AG10803 (cell line): ENCODE data around the gene MAP3K20.

ENCODE experiments used
- DNase-seq: peaks from one replicate; pipeline ENCODE4 v3.0.0; 2010; ENCODE audit warnings: low read depth
- H3K4me3 ChIP-seq: 2 replicates; pipeline ENCODE4 v1.5.1; 2011; ENCODE audit warnings: mild to moderate bottlenecking, low read length, control low read depth
- TF ChIP-seq, protein P1 (sequence below): conservative IDR thresholded peaks from 2 replicates; pipeline ENCODE4 v1.5.1; 2011; ENCODE audit warnings: mild to moderate bottlenecking, low read length, control low read depth, inconsistent platforms

Gene MAP3K20

DNA sequence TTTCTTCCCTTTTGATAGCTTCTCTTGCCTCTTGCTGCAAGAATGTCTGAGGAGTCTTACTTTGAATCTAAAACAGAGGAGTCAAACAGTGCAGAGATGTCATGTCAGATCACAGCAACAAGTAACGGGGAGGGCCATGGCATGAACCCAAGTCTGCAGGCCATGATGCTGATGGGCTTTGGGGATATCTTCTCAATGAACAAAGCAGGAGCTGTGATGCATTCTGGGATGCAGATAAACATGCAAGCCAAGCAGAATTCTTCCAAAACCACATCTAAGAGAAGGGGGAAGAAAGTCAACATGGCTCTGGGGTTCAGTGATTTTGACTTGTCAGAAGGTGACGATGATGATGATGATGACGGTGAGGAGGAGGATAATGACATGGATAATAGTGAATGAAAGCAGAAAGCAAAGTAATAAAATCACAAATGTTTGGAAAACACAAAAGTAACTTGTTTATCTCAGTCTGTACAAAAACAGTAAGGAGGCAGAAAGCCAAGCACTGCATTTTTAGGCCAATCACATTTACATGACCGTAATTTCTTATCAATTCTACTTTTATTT, 145.6 kb downstream of the MAP3K20 start:
- H3K4me3 ChIP-seq = no peak overlapping the region
- no peak for DNase-seq
- TF ChIP-seq, protein P1, sequence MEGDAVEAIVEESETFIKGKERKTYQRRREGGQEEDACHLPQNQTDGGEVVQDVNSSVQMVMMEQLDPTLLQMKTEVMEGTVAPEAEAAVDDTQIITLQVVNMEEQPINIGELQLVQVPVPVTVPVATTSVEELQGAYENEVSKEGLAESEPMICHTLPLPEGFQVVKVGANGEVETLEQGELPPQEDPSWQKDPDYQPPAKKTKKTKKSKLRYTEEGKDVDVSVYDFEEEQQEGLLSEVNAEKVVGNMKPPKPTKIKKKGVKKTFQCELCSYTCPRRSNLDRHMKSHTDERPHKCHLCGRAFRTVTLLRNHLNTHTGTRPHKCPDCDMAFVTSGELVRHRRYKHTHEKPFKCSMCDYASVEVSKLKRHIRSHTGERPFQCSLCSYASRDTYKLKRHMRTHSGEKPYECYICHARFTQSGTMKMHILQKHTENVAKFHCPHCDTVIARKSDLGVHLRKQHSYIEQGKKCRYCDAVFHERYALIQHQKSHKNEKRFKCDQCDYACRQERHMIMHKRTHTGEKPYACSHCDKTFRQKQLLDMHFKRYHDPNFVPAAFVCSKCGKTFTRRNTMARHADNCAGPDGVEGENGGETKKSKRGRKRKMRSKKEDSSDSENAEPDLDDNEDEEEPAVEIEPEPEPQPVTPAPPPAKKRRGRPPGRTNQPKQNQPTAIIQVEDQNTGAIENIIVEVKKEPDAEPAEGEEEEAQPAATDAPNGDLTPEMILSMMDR = no peak

DNA sequence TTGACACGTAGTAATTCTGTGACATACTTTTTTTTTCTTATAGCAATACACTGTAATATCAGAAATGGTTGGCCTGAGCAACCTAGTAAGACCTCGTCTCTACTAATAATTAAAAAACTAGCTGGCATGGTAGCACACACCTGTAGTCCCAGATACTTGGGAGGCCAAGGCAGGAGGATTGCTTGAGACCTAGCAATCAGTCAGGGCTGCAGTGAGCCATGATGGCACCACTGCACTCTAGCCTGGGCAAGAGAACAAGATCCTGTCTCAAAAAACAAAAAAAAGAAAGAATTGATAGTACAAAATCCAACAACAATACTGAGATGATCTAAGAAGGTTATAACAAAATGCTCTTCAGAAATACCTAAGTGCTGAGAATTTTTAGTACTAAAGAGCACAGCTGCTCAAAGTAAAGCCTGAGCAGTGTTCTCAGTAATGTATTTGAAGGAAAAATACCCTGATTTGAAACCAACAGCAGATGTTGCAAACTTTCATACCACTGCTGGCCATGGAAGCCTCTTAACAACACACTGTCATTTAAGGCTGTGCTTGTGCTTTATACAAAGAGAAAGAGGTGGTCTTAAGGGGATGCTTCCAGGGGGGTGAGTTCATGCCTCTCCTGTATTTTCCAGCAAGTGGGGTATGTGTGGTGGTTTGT, 146.4 kb downstream of the MAP3K20 start:
- TF ChIP-seq, protein P1 = no peak
- no peak overlapping the region for H3K4me3 ChIP-seq
- no peak for DNase-seq

DNA sequence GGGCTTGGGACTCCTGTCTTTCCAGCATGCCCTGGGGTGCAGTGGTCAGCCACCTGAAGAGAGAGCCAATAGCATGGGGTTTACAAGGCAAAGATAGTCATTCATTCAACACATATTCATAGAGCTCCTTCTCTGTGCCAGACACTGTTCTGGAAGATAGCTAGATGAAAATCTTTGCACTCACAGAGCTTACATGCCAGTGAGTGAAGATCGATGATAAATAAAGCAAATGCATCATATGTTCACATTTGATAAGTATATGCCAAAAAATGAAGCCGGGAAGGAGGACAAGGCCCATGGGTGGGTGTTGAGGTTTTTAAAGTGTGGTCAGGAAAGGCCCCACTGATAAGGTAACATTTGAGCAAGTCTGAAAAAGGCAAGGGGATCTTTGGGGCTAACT, 148.2 kb downstream of the MAP3K20 start:
- TF ChIP-seq, protein P1 = no peak
- no peak for DNase-seq
- H3K4me3 ChIP-seq = no peak overlapping the region

DNA sequence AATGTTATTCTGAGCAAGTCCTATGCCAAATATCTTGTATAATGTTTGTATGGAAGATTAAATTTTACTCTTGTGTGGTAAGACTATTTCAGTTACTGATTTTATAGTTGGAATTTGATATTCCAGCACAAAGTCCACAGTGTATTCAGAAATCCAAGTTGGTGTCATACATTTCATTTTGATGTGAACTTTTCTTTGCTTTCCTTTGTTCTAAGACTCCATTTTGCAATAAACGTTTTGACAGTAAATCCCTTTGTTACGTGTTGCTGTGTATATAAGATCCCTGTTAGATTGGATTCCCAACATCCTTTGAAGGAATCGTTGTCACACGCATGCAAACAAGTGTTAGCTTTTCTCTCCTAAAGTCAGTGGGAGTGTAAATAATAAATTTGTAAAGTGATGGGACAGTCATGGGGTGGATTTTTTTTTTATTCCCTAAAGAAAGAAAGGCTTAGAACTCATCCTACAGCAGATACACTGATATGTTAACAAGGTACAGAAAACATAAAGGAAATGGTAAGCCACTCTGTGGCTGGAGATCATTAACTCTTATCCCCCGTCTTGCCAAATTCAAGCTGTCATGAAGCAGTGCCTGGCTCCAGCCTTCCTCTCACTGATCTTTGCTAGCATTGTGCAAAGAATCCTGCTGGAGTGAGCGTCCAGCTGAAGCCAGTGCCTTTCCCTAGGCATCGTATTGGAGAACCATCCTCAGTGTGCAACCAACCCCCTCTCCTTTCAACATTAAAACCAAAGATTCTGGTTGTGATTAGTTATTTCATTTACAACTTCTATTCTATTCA, 151.5 kb downstream of the MAP3K20 start:
- TF ChIP-seq, protein P1 = no peak
- no peak for DNase-seq
- H3K4me3 ChIP-seq = no peak overlapping the region

DNA sequence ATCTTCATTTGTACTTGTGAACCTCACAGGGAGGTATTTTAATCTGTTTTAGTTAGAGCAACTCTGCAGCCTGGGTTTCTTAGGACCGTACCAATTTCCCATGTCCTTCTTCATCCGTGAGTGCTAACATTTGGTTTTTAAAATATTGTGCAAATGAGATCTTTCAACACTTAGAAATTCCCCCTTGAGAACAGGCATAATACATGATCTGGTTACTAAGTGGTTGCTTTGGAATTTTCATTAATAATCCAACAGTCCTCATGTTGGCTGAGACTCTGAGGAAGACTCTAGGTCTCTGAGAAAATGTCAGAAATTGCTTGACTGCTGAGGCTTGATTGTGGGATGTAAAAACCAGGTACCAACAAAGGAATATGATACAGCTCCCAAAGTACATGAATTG, 153.4 kb downstream of the MAP3K20 start:
- no peak overlapping the region for H3K4me3 ChIP-seq
- TF ChIP-seq, protein P1 = no peak
- DNase-seq = peak; percentile 55

DNA sequence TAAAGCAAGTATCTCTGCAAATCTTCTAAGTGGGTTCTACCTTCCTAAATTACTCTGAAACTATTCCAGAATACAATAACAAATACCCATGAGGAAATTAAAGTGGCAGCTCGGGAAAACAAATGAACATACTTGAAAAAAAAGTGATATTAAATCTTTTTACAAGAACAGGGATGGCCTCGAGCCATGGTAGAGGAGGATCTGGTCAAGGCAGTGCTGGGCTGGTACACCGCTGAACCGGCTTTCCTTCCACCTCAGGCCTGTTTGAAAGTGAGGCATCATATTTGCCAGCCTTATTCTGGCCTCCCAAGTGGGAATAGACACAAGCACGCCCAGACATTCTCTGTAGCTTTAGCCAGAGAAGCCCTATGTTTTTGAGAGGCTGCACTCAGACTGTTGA, 154.5 kb downstream of the MAP3K20 start:
- H3K4me3 ChIP-seq = no peak overlapping the region
- no peak for DNase-seq
- TF ChIP-seq, protein P1 = no peak
